Activated CD4-positive, alpha-beta T cell treated with anti-CD3 and anti-CD28 coated beads, Interleukin-2, amount 50 U/mL, for 16 hours (primary cell): Measurements from ENCODE around the gene ZDHHC11.
"Not testable (repeated sequence)": the region's sequence is repeated elsewhere in the genome, so short reads cannot be mapped to it uniquely, and the experiment has no call there.

Experiments used
- DNase-seq: peaks from one replicate; pipeline ENCODE4 v3.0.0-alpha.2; 2020

Gene ZDHHC11

GRCh38 chr5:850511-851006 is at the start of gene ZDHHC11:
Gene ZDHHC11 (minus strand): TSS chr5:850986. CDS start chr5:850602, 384 bp downstream.
- no peak for DNase-seq

- no peak for DNase-seq
These were observed 42.9 kb upstream of the ZDHHC11 start for GRCh38 chr5:893711-894110.

- peak; percentile 22 for DNase-seq
These were observed 42.3 kb upstream of the ZDHHC11 start for GRCh38 chr5:893137-893506.

GRCh38 chr5:892394-893136 is 41.8 kb upstream of the ZDHHC11 start, which contains the start of the genes BRD9 and TRIP13:
Gene BRD9 (minus strand): TSS chr5:892801. CDS start chr5:892657, 144 bp downstream.
Gene TRIP13 (plus strand): TSS chr5:892884. CDS start chr5:892999, 115 bp downstream.
- DNase-seq, result peak; percentile 88

- peak; percentile 12 for DNase-seq
These were observed 41.1 kb upstream of the ZDHHC11 start for GRCh38 chr5:891837-892393.

- DNase-seq, result no peak
These were observed 40.5 kb upstream of the ZDHHC11 start for GRCh38 chr5:891117-891836.

- DNase-seq, result no peak
These were observed 38.4 kb upstream of the ZDHHC11 start for GRCh38 chr5:889075-889710.

- no peak for DNase-seq
These were observed 37.9 kb upstream of the ZDHHC11 start for GRCh38 chr5:888638-889035.

GRCh38 chr5:887947-888637 is 37.3 kb upstream of the ZDHHC11 start:
- DNase-seq, result no peak

- DNase-seq, result no peak
These were observed 36.0 kb upstream of the ZDHHC11 start for GRCh38 chr5:886716-887325.

- DNase-seq, result no peak
These were observed 35.2 kb upstream of the ZDHHC11 start for GRCh38 chr5:886036-886435.

GRCh38 chr5:885529-885928 is 34.7 kb upstream of the ZDHHC11 start:
- no peak for DNase-seq

- no peak for DNase-seq
These were observed 34.3 kb upstream of the ZDHHC11 start for GRCh38 chr5:885127-885442.

GRCh38 chr5:884345-885126 is 33.8 kb upstream of the ZDHHC11 start:
- no peak for DNase-seq

GRCh38 chr5:883475-884181 is 32.8 kb upstream of the ZDHHC11 start:
- no peak for DNase-seq

- no peak for DNase-seq
These were observed 31.7 kb upstream of the ZDHHC11 start for GRCh38 chr5:882253-883183.

GRCh38 chr5:881551-881935 is 30.8 kb upstream of the ZDHHC11 start:
- no peak for DNase-seq

GRCh38 chr5:880816-881550 is 30.2 kb upstream of the ZDHHC11 start:
- DNase-seq, result no peak

- not testable (repeated sequence) for DNase-seq
These were observed 27.9 kb upstream of the ZDHHC11 start for GRCh38 chr5:878677-879076.
